DMS114 treated with DMSO at 0.1 percent for 48 hours (cell line): Measurements from ENCODE around the gene IL24.
"Not testable (repeated sequence)": the region's sequence is repeated elsewhere in the genome, so short reads cannot be mapped to it uniquely, and the experiment has no call there.

Source experiments
- DNase-seq: peaks from one replicate; lab custom pipeline; 2025; ENCODE audit not compliant: unreplicated experiment; lab: John Stamatoyannopoulos, UW

IL24 gene

GRCh38 chr1:206897175-206897574 is at the start of gene IL24:
IL24 (plus strand) TSS chr1:206897443; CDS start chr1:206897833, 390 bp downstream.
- no peak for DNase-seq

GRCh38 chr1:206847946-206848345 is 49.3 kb upstream of the IL24 start:
- DNase-seq: no peak

GRCh38 chr1:206850401-206850800 is 46.8 kb upstream of the IL24 start:
- DNase-seq: no peak

- DNase-seq: no peak
Observed at GRCh38 chr1:206851341-206852010, 45.8 kb upstream of the IL24 start.

- DNase-seq: not testable (repeated sequence)
Observed at GRCh38 chr1:206852662-206853061, 44.6 kb upstream of the IL24 start.

- not testable (repeated sequence) for DNase-seq
Observed at GRCh38 chr1:206853696-206854095, 43.5 kb upstream of the IL24 start.

- no peak for DNase-seq
Observed at GRCh38 chr1:206854401-206855129, 42.7 kb upstream of the IL24 start.

- no peak for DNase-seq
Observed at GRCh38 chr1:206855859-206856258, 41.4 kb upstream of the IL24 start.

- no peak for DNase-seq
Observed at GRCh38 chr1:206856674-206857464, 40.4 kb upstream of the IL24 start.

- DNase-seq: no peak
Observed at GRCh38 chr1:206859082-206859521, 38.1 kb upstream of the IL24 start.

GRCh38 chr1:206860165-206860564 is 37.1 kb upstream of the IL24 start:
- no peak for DNase-seq

GRCh38 chr1:206863266-206863665 is 34.0 kb upstream of the IL24 start:
- DNase-seq: no peak

GRCh38 chr1:206864939-206865671 is 32.1 kb upstream of the IL24 start, which contains the start of gene IL20:
IL20 (plus strand) TSS chr1:206865623; CDS start chr1:206865853, 230 bp downstream.
- no peak for DNase-seq

- DNase-seq: no peak
Observed at GRCh38 chr1:206866062-206866461, 31.2 kb upstream of the IL24 start.

- no peak for DNase-seq
Observed at GRCh38 chr1:206867239-206867638, 30.0 kb upstream of the IL24 start.

- DNase-seq: no peak
Observed at GRCh38 chr1:206867716-206868115, 29.5 kb upstream of the IL24 start.

- DNase-seq: no peak
Observed at GRCh38 chr1:206868264-206868663, 29.0 kb upstream of the IL24 start.

- no peak for DNase-seq
Observed at GRCh38 chr1:206872139-206872538, 25.1 kb upstream of the IL24 start.

- no peak for DNase-seq
Observed at GRCh38 chr1:206873603-206874188, 23.5 kb upstream of the IL24 start.

- no peak for DNase-seq
Observed at GRCh38 chr1:206875752-206876377, 21.4 kb upstream of the IL24 start.
